ENCODE data around the gene CCDC73. TPM values are rescaled to one million over a fixed set of nuclear protein-coding genes. Genes with fewer than 3 reads are reported as not detected.
A peak's percentile ranks its signal among the peaks of the same experiment; 100 is the strongest.
"Not testable (repeated sequence)": the region's sequence is repeated elsewhere in the genome, so short reads cannot be mapped to it uniquely, and the experiment has no call there.

The CCDC73 gene
- polyA plus RNA-seq, 1 donor (not counting 4 experiments of a cell fraction or from before 2014, with no cell fraction given) = not detected

DNA sequence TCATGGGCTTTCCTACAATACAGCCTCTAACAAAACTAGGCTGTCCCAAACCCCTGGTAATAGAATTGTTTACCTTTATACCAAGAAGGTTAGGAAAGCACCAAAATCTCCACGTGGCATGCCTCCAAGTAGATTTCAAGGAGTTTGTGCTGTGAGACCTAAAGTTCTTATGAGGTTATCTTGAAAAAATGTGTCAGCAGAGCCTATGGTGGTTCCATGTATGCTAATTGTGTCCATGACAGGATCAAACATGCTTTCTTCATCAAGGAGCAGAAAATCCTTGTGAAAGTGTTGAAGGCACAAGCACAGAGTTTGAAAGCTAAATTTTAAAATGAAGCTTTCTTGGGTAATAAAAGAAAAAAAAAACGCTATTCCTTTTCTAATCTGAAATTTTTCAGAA is 36.2 kb downstream of the CCDC73 start:
- H3K79me2 ChIP-seq (ENCODE audit: control insufficient read depth, insufficient read depth, low read length) = no peaks in the 10 kb centered on the region
- H3K9me3 ChIP-seq (ENCODE audit: control insufficient read depth, low read depth, low read length) = no peaks in the 10 kb centered on the region
- H3K27me3 ChIP-seq (ENCODE audit: control insufficient read depth, extremely low read depth, insufficient read depth, low read length) = no peaks in the 10 kb centered on the region
- no peak overlapping the region for H2AFZ ChIP-seq (ENCODE audit: control insufficient read depth, low read length)
- DNase-seq (ENCODE audit: low read depth, low spot score) = no peak
- H3K27ac ChIP-seq (ENCODE audit: control insufficient read depth, insufficient read depth, low read length) = no peak overlapping the region
- no peaks in the 10 kb centered on the region for H4K20me1 ChIP-seq (ENCODE audit: control insufficient read depth, extremely low read depth, insufficient read depth, low read length)
- dilution Hi-C loops (cut with MboI; ENCODE audit: extremely low pct_ligation_motif_present, low sequenced_read_pairs) = no loop called here
- TF ChIP-seq, protein P1, sequence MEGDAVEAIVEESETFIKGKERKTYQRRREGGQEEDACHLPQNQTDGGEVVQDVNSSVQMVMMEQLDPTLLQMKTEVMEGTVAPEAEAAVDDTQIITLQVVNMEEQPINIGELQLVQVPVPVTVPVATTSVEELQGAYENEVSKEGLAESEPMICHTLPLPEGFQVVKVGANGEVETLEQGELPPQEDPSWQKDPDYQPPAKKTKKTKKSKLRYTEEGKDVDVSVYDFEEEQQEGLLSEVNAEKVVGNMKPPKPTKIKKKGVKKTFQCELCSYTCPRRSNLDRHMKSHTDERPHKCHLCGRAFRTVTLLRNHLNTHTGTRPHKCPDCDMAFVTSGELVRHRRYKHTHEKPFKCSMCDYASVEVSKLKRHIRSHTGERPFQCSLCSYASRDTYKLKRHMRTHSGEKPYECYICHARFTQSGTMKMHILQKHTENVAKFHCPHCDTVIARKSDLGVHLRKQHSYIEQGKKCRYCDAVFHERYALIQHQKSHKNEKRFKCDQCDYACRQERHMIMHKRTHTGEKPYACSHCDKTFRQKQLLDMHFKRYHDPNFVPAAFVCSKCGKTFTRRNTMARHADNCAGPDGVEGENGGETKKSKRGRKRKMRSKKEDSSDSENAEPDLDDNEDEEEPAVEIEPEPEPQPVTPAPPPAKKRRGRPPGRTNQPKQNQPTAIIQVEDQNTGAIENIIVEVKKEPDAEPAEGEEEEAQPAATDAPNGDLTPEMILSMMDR (optimal IDR thresholded peaks at IDR 0.05 in 1 of 3, IDR thresholded peaks at IDR 0.05 in 1 of 3, conservative IDR thresholded peaks at IDR 0.05 in 1 of 3; ENCODE audit: extremely low read depth in 1 of 3, insufficient read depth in 2 of 3, low read length in 3 of 3) = no peak
- TF ChIP-seq EZH2 (IDR thresholded peaks at IDR 0.05; ENCODE audit: low read length) = no peak
- FAIRE-seq = peak; percentile 80
- no peak overlapping the region for H3K4me3 ChIP-seq (ENCODE audit: control insufficient read depth in 2 of 3, extremely low read depth in 1 of 3, insufficient read depth in 2 of 3, low read depth in 1 of 3, low read length in 3 of 3)
- no peak overlapping the region for H3K9ac ChIP-seq (ENCODE audit: control insufficient read depth, extremely low read depth, insufficient read depth, low read length)
- H3K4me2 ChIP-seq (ENCODE audit: control insufficient read depth, extremely low read depth, insufficient read depth, low read depth, low read length) = no peak overlapping the region
- no peaks in the 10 kb centered on the region for H3K9me1 ChIP-seq (ENCODE audit: control insufficient read depth, extremely low read depth, insufficient read depth, low read length)
- no peaks in the 10 kb centered on the region for H3K4me1 ChIP-seq (ENCODE audit: control insufficient read depth, extremely low read depth, insufficient read depth, low read length)
- no peaks in the 10 kb centered on the region for H3K36me3 ChIP-seq (ENCODE audit: control insufficient read depth in 2 of 2, extremely low read depth in 1 of 2, insufficient read depth in 2 of 2, low read length in 2 of 2)

DNA sequence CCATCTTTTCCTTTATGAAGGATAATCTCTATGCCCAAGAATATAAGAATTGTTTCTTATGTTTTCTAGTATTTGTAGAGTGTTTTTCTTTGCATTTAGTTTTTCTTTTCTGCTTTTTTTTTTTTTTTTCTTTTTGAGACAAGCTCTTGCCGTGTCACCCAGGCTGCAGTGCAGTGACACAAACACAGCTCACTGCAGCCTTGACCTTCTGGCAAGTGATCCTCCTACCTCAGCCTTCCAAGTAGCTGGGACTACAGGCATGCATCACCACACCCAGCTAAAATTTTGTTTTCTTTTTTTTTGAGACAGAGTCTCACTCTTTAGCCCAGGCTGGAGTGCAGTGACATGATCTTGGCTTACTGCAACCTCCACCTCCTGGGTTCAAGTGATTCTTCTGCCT is 41.3 kb downstream of the CCDC73 start:
- H3K79me2 ChIP-seq (ENCODE audit: control insufficient read depth, insufficient read depth, low read length); H3K4me1 ChIP-seq (ENCODE audit: control insufficient read depth, extremely low read depth, insufficient read depth, low read length); DNase-seq (ENCODE audit: low read depth, low spot score); H2AFZ ChIP-seq (ENCODE audit: control insufficient read depth, low read length); FAIRE-seq; H4K20me1 ChIP-seq (ENCODE audit: control insufficient read depth, extremely low read depth, insufficient read depth, low read length); H3K4me2 ChIP-seq (ENCODE audit: control insufficient read depth, extremely low read depth, insufficient read depth, low read depth, low read length); H3K27me3 ChIP-seq (ENCODE audit: control insufficient read depth, extremely low read depth, insufficient read depth, low read length); H3K9me1 ChIP-seq (ENCODE audit: control insufficient read depth, extremely low read depth, insufficient read depth, low read length); H3K36me3 ChIP-seq (ENCODE audit: control insufficient read depth in 2 of 2, extremely low read depth in 1 of 2, insufficient read depth in 2 of 2, low read length in 2 of 2); H3K9ac ChIP-seq (ENCODE audit: control insufficient read depth, extremely low read depth, insufficient read depth, low read length); dilution Hi-C loops (cut with MboI; ENCODE audit: extremely low pct_ligation_motif_present, low sequenced_read_pairs); H3K27ac ChIP-seq (ENCODE audit: control insufficient read depth, insufficient read depth, low read length); H3K9me3 ChIP-seq (ENCODE audit: control insufficient read depth, low read depth, low read length); H3K4me3 ChIP-seq (ENCODE audit: control insufficient read depth in 2 of 3, extremely low read depth in 1 of 3, insufficient read depth in 2 of 3, low read depth in 1 of 3, low read length in 3 of 3): not testable (repeated sequence)

DNA sequence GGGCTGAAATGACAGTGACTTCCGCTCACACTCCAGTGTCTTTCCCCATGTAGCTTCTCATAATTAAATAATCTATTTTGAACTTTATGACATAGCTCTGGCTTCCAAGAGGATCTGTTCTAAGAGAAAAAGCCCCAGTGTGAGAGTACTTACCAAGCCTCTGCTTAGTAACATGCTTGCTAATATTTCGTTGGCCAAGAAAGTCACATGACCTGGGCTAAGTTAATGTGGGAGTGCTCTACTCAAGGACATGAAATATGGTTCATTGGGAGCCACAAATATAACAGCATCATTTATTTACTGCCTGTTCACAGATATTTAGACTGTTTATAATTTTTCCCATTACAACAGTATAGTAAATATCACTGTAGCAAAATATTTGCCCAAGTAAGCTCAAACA is 42.5 kb downstream of the CCDC73 start:
- DNase-seq (ENCODE audit: low read depth, low spot score) = no peak
- no peak overlapping the region for H2AFZ ChIP-seq (ENCODE audit: control insufficient read depth, low read length)
- H3K27me3 ChIP-seq (ENCODE audit: control insufficient read depth, extremely low read depth, insufficient read depth, low read length) = no peaks in the 10 kb centered on the region
- no peaks in the 10 kb centered on the region for H3K36me3 ChIP-seq (ENCODE audit: control insufficient read depth in 2 of 2, extremely low read depth in 1 of 2, insufficient read depth in 2 of 2, low read length in 2 of 2)
- FAIRE-seq = no peak
- no peaks in the 10 kb centered on the region for H3K9me1 ChIP-seq (ENCODE audit: control insufficient read depth, extremely low read depth, insufficient read depth, low read length)
- H3K4me2 ChIP-seq (ENCODE audit: control insufficient read depth, extremely low read depth, insufficient read depth, low read depth, low read length) = no peak overlapping the region
- no peak overlapping the region for H3K9ac ChIP-seq (ENCODE audit: control insufficient read depth, extremely low read depth, insufficient read depth, low read length)
- no peaks in the 10 kb centered on the region for H4K20me1 ChIP-seq (ENCODE audit: control insufficient read depth, extremely low read depth, insufficient read depth, low read length)
- no peaks in the 10 kb centered on the region for H3K9me3 ChIP-seq (ENCODE audit: control insufficient read depth, low read depth, low read length)
- H3K4me1 ChIP-seq (ENCODE audit: control insufficient read depth, extremely low read depth, insufficient read depth, low read length) = no peaks in the 10 kb centered on the region
- H3K79me2 ChIP-seq (ENCODE audit: control insufficient read depth, insufficient read depth, low read length) = no peaks in the 10 kb centered on the region
- no peak for TF ChIP-seq EZH2 (IDR thresholded peaks at IDR 0.05; ENCODE audit: low read length)
- TF ChIP-seq, protein P1 (optimal IDR thresholded peaks at IDR 0.05 in 1 of 3, IDR thresholded peaks at IDR 0.05 in 1 of 3, conservative IDR thresholded peaks at IDR 0.05 in 1 of 3; ENCODE audit: extremely low read depth in 1 of 3, insufficient read depth in 2 of 3, low read length in 3 of 3) = no peak
- no peak overlapping the region for H3K4me3 ChIP-seq (ENCODE audit: control insufficient read depth in 2 of 3, extremely low read depth in 1 of 3, insufficient read depth in 2 of 3, low read depth in 1 of 3, low read length in 3 of 3)
- no peak overlapping the region for H3K27ac ChIP-seq (ENCODE audit: control insufficient read depth, insufficient read depth, low read length)
- dilution Hi-C loops (cut with MboI; ENCODE audit: extremely low pct_ligation_motif_present, low sequenced_read_pairs) = no loop called here
